ENCODE results near the gene ZFP82. TPM values are rescaled to one million over a fixed set of nuclear protein-coding genes. Genes with fewer than 3 reads are reported as not detected.

ZFP82 gene
- total RNA-seq, 4 donors from 2014 or later: 0.80 to 3.7 (median 2.4) TPM

- Histone ChIP-seq H3K27me3 (no peaks in the 10 kb centered on the region), H3K4me3 (no peak overlapping the region), H3K9me3 (peaks cover 3 to 4% of the 10 kb centered on the region in 2 donors), H3K4me1 (no peaks in the 10 kb centered on the region), H3K27ac (no peak overlapping the region), H3K36me3 (peaks cover 0 to 15% (median 4%) of the 10 kb centered on the region in 4 donors)
- no peak for DNase-seq
- intact Hi-C loops (cut with DNase I; ENCODE audit: low total_unique reads) (no loop called here), in situ Hi-C loops (cut with MboI; ENCODE audit: low pct_ligation_motif_present in 1 of 4, low pct_unique_long_range_greater_than_20kb in 1 of 4, low sequenced_read_pairs in 3 of 4) (no loop called here)
- TF ChIP-seq CTCF (IDR thresholded peaks at IDR 0.05) (no peak), POLR2A (IDR thresholded peaks at IDR 0.05) (no peak), POLR2AphosphoS5 (IDR thresholded peaks at IDR 0.05) (no peak), EP300 (IDR thresholded peaks at IDR 0.05; ENCODE audit: low read depth) (no peak)
Measured at GRCh38 chr19:36371886-36372285, 46.6 kb downstream of the ZFP82 start.

- no peaks in the 10 kb centered on the region for H3K4me1 ChIP-seq
- no peak overlapping the region for H3K4me3 ChIP-seq
- peaks cover 6 to 13% of the 10 kb centered on the region in 2 donors for H3K9me3 ChIP-seq
- in situ Hi-C loops (cut with MboI; ENCODE audit: low pct_ligation_motif_present in 1 of 4, low pct_unique_long_range_greater_than_20kb in 1 of 4, low sequenced_read_pairs in 3 of 4): no loop called here
- DNase-seq: no peak
- H3K36me3 ChIP-seq: peaks cover 0 to 76% (median 34%) of the 10 kb centered on the region in 4 donors
- H3K27ac ChIP-seq: no peak overlapping the region
- H3K27me3 ChIP-seq: no peaks in the 10 kb centered on the region
- no peak for TF ChIP-seq CTCF (IDR thresholded peaks at IDR 0.05)
- no peak for TF ChIP-seq EP300 (IDR thresholded peaks at IDR 0.05; ENCODE audit: low read depth)
- TF ChIP-seq POLR2AphosphoS5 (IDR thresholded peaks at IDR 0.05): no peak
- no peak for TF ChIP-seq POLR2A (IDR thresholded peaks at IDR 0.05)
- intact Hi-C loops (cut with DNase I; ENCODE audit: low total_unique reads): no loop called here
- WGBS, 2 donors (ENCODE audit: low coverage in 1 of 2): 90 to 100% methylated on average over 4 to 6 of the region's 6 CpGs
Measured at GRCh38 chr19:36363845-36364244, 54.6 kb downstream of the ZFP82 start.

Other genes with a start within 250 kb of the ZFP82 start
- gene ZNF565, start 204.0 kb downstream of the ZFP82 start, total RNA-seq: 1 to 10 TPM in 2 of 4 donors, under 1 TPM in 1, not detected in 1; 1.00 to 4.1 (median 4.0) TPM
- gene ZNF146, start 203.5 kb downstream of the ZFP82 start, total RNA-seq: 100 to 1,000 TPM in 1 of 4 donors, 10 to 100 TPM in 3; 10.8 to 105 (median 52.2) TPM
- 10 to 100 TPM in 1 of 4 donors, 1 to 10 TPM in 3; 2.2 to 10.3 (median 6.3) TPM for gene ZFP14, start 39.4 kb downstream of the ZFP82 start, total RNA-seq
- gene ZNF566, start 70.9 kb upstream of the ZFP82 start, total RNA-seq: 10 to 100 TPM in 2 of 4 donors, 1 to 10 TPM in 2; 1.9 to 15.1 (median 10.0) TPM
- 10 to 100 TPM in 1 of 4 donors, 1 to 10 TPM in 3; 2.6 to 11.1 (median 7.4) TPM for gene ZNF260, start 109.6 kb upstream of the ZFP82 start, total RNA-seq
- gene ZNF529, start 154.6 kb upstream of the ZFP82 start, total RNA-seq: 1 to 10 TPM; 1.8 to 8.3 (median 4.9) TPM
- 1 to 10 TPM in 2 of 4 donors, under 1 TPM in 1, not detected in 1; 0.40 to 2.5 (median 2.0) TPM for gene ZNF382, start 186.7 kb upstream of the ZFP82 start, total RNA-seq
- 10 to 100 TPM in 1 of 4 donors, 1 to 10 TPM in 2, not detected in 1; 5.2 to 12.7 (median 6.0) TPM for gene ZNF461, start 248.2 kb upstream of the ZFP82 start, total RNA-seq

All from transverse colon (tissue), 4 donors.